Lung (tissue), 12 donors: Measurements from ENCODE around the gene LARGE1. TPM values are rescaled to one million over a fixed set of nuclear protein-coding genes. Genes with fewer than 3 reads are reported as not detected.

ENCODE experiments used
- ATAC-seq: fragments of 200-7000 bp; cut with Tn5 transposase; one replicate; pipeline ENCODE4 v1.9.1; 2020; ENCODE audit warnings: moderate number of reproducible peaks; ENCODE audit not compliant: insufficient read depth, low FRiP score
- DNase-seq, 3 donors: peaks; one replicate each; pipeline ENCODE4 v3.0.0-alpha.2; 2013 to 2017
- H3K27ac ChIP-seq, 2 donors: one replicate each; pipeline ENCODE4 v1.5.1; 2013; ENCODE audit warnings: mild to moderate bottlenecking in 2 of 2, moderate library complexity in 2 of 2, control low read depth in 1 of 2, inconsistent platforms in 1 of 2, low read depth in 1 of 2, low read length in 1 of 2
- H3K27me3 ChIP-seq, 3 donors: one replicate each; pipeline ENCODE4 v1.5.1; 2013; ENCODE audit warnings: low read length in 2 of 3; ENCODE audit not compliant: control insufficient read depth in 3 of 3, insufficient read depth in 3 of 3
- H3K36me3 ChIP-seq, 4 donors: one replicate each; pipeline ENCODE4 v1.5.1; 2013; ENCODE audit warnings: low read length in 4 of 4, mild to moderate bottlenecking in 1 of 4, moderate library complexity in 1 of 4; ENCODE audit not compliant: control insufficient read depth in 4 of 4, insufficient read depth in 4 of 4
- H3K4me1 ChIP-seq, 5 donors: one replicate each; pipeline ENCODE4 v1.5.1; 2013; ENCODE audit warnings: low read length in 5 of 5, mild to moderate bottlenecking in 2 of 5, moderate library complexity in 1 of 5; ENCODE audit not compliant: control insufficient read depth in 5 of 5, insufficient read depth in 5 of 5
- H3K4me3 ChIP-seq: one replicate; pipeline ENCODE4 v1.5.1; 2013; ENCODE audit warnings: mild to moderate bottlenecking, control low read depth, moderate library complexity
- H3K9ac ChIP-seq, 2 donors: one replicate each; pipeline ENCODE4 v1.5.1; 2013; ENCODE audit warnings: low read length in 2 of 2, control low read depth in 1 of 2; ENCODE audit not compliant: insufficient read depth in 1 of 2
- H3K9me3 ChIP-seq, 4 donors: one replicate each; pipeline ENCODE4 v1.5.1; 2013; ENCODE audit warnings: low read length in 3 of 4, mild to moderate bottlenecking in 1 of 4, moderate library complexity in 1 of 4; ENCODE audit not compliant: control insufficient read depth in 4 of 4, insufficient read depth in 3 of 4
- CTCF ChIP-seq: IDR thresholded peaks from 2 replicates; pipeline ENCODE4 v1.5.1; 2012; ENCODE audit warnings: mild to moderate bottlenecking; ENCODE audit errors: control extremely low read depth, extremely low read depth
- WGBS, 2 donors: extraction: QIAGEN DNeasy Blood & Tissue Kit; methylation state at CpG; one replicate each; pipeline ENCODE4 v1.1.7; 2013; 5-methylcytosine and 5-hydroxymethylcytosine counted together
- polyA plus RNA-seq, 2 donors: library from polyadenylated mRNA; stranded (reverse); fragments of 200-250 nt; gene quantifications; one replicate each; pipeline ENCODE4 v1.2.1, GENCODE V29; 2013
- total RNA-seq, 2 donors: library from RNA; depleted of rRNA in 1 of 2; stranded (reverse); fragments of >200 nt in 1 of 2; gene quantifications; one replicate each; pipeline ENCODE4 v1.2.1, GENCODE V29; 2014 to 2021
- donor health status: control.
- donor health status: control.
- donor health status: Bipolar disorder and iron deficiency.
- donor health status: healthy.
- donor health status: DM: yes; HTN: yes; CAD: no.

Gene LARGE1
- total and polyA plus RNA-seq, 4 donors, result 2.9 to 41.1 (median 15.4) TPM

GRCh38 chr22:33431300-33431699 is 489.0 kb downstream of the LARGE1 start:
- no peak for DNase-seq
- Histone ChIP-seq H3K27me3 (no peaks in the 10 kb centered on the region), H3K9ac (no peak overlapping the region), H3K9me3 (no peaks in the 10 kb centered on the region), H3K36me3 (peaks cover 0 to 10% (median 4%) of the 10 kb centered on the region in 4 donors), H3K4me3 (no peak overlapping the region), H3K4me1 (peaks cover 0 to 11% (median 0%) of the 10 kb centered on the region in 5 donors), H3K27ac (no peak overlapping the region)
- no peak for ATAC-seq
- no peak for TF ChIP-seq CTCF
- 95 to 96% methylated on average over 3 of the region's 3 CpGs for WGBS, 2 donors

GRCh38 chr22:33429281-33429680 is 491.0 kb downstream of the LARGE1 start:
- Histone ChIP-seq H3K27me3 (no peaks in the 10 kb centered on the region), H3K9ac (no peak overlapping the region), H3K4me1 (peaks cover 0 to 9% (median 0%) of the 10 kb centered on the region in 5 donors), H3K27ac (no peak overlapping the region), H3K4me3 (no peak overlapping the region), H3K9me3 (no peaks in the 10 kb centered on the region), H3K36me3 (peaks cover 0 to 10% (median 4%) of the 10 kb centered on the region in 4 donors)
- WGBS, 2 donors, result 84 to 94% methylated on average over 7 of the region's 7 CpGs
- no peak for TF ChIP-seq CTCF
- ATAC-seq, result no peak
- DNase-seq, result no peak

GRCh38 chr22:33427461-33427860 is 492.8 kb downstream of the LARGE1 start:
- H3K4me3 ChIP-seq, result no peak overlapping the region
- no peak overlapping the region for H3K9ac ChIP-seq
- H3K27ac ChIP-seq, result no peak overlapping the region
- peaks cover 0 to 10% (median 4%) of the 10 kb centered on the region in 4 donors for H3K36me3 ChIP-seq
- 93 to 95% methylated on average over 6 of the region's 6 CpGs for WGBS, 2 donors
- H3K27me3 ChIP-seq, result no peaks in the 10 kb centered on the region
- ATAC-seq, result no peak
- H3K9me3 ChIP-seq, result no peaks in the 10 kb centered on the region
- DNase-seq, result no peak
- peaks cover 0 to 9% (median 0%) of the 10 kb centered on the region in 5 donors for H3K4me1 ChIP-seq
- no peak for TF ChIP-seq CTCF

GRCh38 chr22:33426451-33426850 is 493.8 kb downstream of the LARGE1 start:
- Histone ChIP-seq H3K9me3 (peaks cover 0 to 2% (median 0%) of the 10 kb centered on the region in 4 donors), H3K27ac (no peak overlapping the region), H3K4me1 (peaks cover 0 to 9% (median 0%) of the 10 kb centered on the region in 5 donors), H3K27me3 (no peaks in the 10 kb centered on the region), H3K4me3 (no peak overlapping the region), H3K36me3 (peaks cover 0 to 5% (median 2%) of the 10 kb centered on the region in 4 donors), H3K9ac (no peak overlapping the region)
- DNase-seq, result no peak
- TF ChIP-seq CTCF, result no peak
- WGBS, 2 donors, result 72% methylated on average over 3 of the region's 3 CpGs
- no peak for ATAC-seq
